GM18858 (cell line): ENCODE data around the gene COL13A1.

Experiments
- ATAC-seq: cut with Tn5 transposase; IDR thresholded peaks from one replicate; pipeline ENCODE4 v1.9.1; 2021; ENCODE audit not compliant: unreplicated experiment

COL13A1 gene

DNA sequence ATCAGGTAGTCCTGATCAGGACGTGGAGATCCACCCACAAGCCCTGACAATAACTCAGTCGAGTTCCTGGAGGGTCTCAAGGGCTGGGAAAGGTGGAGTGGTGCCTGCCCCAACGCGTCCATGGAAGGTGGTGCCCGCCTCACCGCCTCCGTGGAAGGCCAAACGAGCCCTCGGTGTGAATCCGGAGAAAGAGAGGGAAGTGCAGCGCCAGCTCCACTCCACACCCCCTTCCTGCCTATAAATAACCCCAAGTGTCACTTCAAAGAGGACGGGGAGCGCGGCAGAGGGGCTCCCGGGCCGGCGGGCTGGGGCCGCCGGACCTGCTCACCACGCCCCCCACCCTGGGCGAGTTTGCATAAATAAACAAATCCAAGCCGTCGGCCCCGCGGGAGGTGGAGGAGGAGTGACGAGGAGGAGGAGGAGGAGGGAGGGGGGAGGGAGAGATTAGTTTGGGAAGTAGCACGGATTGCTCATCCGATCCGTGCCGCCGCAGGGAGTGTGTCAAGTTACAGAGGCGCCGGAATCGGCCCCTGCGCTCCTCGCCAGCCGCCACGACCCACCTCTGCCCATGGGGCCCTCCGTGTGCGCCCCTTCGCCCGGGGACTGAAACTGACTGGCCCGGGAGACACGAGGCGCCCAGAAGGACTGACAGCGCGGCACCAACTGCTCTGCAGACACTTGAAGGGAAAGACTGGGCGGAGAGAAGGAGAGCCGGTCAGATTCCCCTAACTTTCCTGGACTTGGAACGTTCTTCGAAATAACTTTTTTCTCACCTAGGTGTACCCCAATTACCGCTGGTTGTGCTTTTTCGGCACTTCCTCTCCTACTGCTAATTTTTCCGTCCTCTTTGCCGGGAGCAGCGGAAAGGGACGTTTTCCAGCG, at the start of gene COL13A1:
COL13A1 (plus strand) TSS at position 473 of the 882 bp plus-strand sequence. CDS start 518 bp downstream, outside the sequence.
- ATAC-seq = no peak

DNA sequence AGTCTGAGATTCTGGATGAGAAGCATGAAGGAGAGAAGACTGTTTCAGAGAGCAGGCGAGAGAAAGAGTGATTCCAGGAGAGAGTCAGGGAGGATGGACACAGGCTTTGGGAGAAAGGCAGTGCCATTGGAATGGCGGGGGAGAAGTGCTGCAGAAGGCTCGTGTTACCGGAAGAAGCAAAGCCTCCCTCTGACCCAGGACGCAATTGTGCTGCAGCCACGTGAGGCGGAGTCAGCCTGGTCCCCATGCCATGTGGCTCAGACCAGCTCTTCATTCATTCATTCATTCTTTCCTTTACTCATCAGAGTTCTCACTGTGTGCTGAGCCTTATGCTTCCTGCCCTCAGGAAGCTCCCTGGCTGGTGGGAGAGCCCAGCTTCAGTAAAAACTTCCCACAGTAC, 49.2 kb upstream of the COL13A1 start:
- ATAC-seq = no peak

DNA sequence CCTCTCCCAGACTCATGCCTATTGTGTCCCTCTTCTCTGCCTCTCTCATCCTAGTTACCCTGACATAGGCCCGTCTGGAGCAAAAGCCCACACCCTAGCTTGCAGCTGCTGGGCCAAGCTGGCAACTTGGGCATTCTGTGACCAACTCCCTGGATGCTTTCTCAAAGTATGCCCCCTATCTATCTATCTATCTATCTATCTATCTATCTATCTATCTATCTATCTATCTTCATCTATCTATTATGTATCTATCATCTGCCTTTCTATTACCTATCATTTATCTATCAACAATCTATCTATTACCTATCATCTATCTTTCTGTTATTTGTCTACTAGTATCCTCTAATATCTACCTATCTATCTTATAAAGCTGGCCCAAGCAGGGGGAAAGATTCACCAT, 45.4 kb upstream of the COL13A1 start:
- no peak for ATAC-seq

DNA sequence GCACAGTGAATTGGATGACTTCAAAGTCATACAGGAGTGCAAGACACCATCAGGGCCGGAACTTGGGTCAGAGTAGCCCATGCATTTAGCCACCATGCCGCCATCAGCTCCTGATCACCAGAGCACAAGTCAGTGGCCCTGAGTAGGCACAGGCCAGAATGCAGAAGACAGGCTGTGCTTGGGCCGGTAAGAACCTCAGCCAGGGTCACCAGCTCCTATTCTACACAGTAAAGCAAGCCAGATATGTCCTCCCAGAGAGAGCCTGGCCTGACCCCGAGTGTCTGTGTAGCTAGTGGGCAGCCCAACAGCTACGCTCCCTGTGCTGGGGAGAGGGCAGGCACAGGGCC, 44.5 kb upstream of the COL13A1 start:
- ATAC-seq = no peak

DNA sequence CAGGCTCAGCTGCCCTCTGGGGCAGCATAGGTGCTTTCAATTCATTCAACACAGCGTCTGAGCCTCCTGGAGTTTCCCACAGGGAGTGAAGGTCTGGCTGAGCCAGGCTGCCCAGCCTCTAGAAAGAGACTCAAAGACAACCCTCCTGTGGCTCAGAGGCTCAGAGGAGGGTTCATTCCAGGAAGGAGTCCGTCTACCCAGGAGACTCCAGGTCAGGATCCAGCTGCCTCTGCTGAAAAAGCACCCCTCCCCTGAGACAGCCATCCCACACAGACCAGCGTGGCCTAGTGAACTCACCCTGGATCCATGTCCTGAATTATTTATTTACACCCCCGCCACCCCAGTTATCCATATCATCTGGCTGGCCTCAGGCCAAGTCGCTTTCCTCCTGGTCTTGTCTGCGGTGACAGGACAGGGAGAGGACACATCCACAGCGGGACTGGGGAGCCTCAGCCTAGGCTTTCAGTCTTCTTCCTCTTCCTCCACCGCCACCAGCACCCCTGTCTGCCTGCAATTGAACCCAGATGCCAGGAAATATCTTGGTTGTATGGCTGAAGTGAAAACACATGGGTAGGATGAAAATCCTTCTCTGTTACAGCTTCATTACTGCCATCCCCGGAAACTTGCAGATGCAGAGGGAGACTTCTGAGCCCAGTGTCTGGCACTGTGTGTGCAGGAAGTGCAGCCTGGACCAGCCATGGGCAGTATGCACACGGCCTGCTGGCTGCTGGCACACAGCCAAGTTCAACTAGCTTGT, 44.0 kb upstream of the COL13A1 start:
- no peak for ATAC-seq

DNA sequence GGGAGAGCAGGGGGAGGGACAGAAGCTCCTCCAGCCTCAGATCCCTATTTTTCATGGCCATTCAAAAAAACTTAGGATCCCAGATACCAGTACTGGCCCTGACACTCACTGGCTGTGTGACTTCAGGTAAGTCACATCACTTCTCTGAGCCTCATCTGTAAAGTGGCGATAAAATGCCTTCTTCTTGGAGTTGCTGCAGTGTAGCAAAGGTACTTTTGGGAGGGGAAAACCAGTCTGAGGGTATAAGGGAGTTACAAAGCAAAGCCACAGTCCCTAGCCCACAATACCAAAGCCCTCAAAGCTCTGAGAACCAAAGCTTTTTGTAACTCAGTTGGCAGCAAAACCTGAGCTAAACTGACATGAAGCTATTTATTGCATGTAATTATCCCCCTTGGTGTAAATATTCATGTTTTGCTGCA, 43.4 kb upstream of the COL13A1 start:
- ATAC-seq = no peak

DNA sequence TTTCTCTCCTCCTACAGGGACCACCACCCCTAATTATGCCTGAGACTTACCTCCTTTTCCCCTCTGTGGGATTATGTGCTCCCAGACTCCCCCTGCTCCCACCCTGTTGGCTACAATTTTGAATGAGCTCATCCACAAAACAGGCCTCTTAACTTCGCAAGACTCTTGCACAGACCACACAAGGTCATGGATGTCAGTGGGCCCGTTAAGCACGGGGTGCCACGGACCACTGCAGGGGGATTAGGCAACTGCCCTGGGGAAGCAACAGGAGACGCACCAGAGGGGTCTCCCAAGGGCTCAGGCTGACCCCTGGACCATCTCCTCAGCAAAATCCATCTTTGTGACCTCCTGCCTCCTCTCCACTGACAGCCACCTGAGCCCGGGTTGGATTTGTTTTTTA, 42.1 kb upstream of the COL13A1 start:
- no peak for ATAC-seq

DNA sequence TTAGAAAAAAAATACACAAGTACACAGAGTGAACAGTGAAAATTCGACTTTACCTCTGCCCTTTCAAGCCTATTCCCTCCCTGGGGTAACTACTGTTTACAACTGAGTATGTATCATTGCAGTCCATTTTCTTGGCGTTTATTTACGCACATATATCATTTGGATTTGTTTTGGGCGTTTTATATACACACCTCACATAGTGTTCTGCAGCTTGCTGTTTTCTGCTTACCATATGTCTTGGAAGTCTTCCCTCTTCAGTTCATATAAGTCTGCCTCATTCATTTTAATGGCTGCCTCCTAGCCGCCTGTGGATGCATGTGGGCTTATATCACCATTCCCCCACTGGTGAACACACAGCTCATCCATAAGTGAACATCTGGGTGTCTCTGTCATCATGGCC, 41.6 kb upstream of the COL13A1 start:
- ATAC-seq = no peak

DNA sequence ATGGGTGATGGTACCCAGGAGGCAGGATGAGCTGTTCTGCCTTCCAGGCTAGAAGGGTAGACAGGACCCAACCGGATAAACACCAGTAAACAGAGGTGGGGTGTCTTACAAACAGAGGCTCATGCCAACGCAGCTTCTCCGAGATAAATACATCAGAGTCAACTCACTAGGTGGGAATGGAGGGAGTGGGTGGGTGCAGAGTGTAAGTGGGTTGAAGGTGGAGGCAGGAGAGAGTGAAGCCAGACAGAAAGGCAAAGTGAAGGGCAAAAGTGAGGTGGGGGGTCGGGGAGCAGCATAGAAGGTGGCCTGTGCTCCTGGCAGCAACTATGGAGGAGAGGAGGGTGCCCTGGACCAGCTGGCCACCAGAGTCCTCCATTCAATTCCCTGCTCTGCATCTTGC, 40.4 kb upstream of the COL13A1 start:
- ATAC-seq = no peak

DNA sequence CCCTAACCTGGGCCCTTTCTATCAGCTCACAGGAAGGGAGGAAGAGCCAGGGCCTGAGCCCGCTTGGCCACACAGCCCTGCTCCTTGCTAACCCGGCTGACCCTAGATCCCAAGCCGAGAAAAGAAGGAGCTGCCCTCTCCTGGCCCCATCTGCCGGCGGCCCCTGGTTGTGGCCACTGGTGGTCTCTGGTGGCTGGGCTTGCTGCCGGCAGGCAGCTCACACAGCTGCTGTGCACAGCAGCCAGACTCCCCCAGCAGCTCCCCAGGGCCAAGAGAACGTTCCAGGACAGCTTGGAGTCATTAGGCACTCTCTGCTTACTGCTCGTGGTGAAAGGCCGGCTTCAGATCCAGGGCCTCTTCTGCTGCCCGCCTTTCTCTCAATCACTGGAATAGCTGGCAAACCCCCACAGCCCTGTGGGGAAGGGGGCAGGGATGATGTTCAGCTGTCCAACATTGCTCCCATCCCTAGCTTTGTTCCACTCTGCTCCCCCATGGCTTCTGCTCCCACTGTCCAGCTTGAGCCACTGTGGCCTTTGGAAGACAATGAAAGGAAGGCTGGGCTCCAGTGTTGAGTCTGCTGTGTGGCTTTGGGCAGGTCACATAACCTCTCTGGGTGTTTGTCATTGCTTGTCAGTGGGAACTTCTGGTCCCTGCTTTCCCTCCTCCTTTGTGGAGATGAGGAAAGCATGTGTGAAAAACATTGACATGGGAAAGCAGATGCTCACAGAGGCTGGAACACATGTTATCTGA, 35.4 kb upstream of the COL13A1 start:
- no peak for ATAC-seq

DNA sequence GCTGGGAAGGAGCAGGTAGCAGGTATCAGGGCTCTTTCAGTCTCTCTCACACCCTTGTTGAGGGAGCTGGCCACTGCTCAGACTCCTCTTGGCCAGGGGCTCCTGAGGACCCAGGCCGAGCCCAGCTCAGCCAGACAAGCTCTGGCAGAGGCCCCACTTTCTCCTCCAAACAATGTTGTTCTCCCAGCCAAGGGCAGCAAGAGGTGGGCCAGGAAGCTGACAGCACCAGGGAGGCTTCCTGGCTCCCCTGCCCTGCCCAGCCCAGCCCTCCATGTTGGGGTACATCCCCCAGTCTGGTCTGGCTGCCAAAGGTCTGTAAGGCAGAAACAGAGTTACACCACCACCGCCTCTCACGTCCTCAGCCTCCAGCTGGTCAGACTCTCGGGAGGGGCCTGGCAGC, 33.9 kb upstream of the COL13A1 start:
- no peak for ATAC-seq

DNA sequence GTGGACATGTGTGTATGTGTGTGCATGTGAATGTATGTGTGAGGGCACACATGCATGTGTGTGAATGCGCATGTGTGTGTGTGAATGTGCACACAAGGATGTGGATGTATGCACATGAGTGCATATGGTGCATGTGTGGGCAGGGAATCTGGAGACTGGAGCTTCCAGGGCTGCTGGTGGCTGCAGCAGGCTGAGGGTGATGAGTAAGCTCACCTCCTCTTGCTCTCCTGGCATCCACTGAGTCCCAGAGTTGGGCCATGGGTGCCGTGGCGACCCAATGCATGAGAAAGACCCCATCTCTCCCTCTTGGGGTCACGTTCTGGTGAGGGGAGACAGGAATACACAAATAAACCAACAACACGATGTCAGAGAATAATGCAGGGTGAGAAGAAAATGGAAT, 33.3 kb upstream of the COL13A1 start:
- ATAC-seq = no peak

DNA sequence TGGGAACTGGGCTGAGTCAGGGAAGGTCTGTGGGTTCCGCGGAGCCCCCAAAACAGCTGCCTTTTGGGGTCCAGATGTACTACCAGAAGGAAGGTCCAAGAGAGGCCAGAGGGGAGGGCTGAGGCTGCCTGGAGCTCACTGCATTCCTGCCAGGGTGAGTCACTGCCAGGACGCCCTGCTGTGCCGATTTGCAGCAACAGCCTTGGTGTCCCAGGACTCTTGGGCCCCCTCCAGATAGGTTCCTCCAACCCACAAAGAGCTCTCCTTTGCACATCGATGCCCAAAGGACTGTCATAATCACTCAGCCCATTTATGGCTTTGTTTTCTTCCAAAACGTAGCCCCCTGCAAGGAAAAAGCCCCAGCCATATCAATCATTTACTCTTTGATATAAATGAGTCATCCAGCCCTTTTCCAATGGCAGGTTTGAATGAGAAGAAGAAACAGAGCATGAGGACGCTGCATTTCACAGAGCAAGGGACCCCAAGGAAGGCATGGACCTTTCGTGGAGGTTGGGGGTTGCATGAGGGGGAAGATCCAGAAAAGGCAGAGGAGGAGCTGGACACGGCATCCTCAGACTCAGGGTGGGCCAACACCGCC, 32.2 kb upstream of the COL13A1 start:
- no peak for ATAC-seq

DNA sequence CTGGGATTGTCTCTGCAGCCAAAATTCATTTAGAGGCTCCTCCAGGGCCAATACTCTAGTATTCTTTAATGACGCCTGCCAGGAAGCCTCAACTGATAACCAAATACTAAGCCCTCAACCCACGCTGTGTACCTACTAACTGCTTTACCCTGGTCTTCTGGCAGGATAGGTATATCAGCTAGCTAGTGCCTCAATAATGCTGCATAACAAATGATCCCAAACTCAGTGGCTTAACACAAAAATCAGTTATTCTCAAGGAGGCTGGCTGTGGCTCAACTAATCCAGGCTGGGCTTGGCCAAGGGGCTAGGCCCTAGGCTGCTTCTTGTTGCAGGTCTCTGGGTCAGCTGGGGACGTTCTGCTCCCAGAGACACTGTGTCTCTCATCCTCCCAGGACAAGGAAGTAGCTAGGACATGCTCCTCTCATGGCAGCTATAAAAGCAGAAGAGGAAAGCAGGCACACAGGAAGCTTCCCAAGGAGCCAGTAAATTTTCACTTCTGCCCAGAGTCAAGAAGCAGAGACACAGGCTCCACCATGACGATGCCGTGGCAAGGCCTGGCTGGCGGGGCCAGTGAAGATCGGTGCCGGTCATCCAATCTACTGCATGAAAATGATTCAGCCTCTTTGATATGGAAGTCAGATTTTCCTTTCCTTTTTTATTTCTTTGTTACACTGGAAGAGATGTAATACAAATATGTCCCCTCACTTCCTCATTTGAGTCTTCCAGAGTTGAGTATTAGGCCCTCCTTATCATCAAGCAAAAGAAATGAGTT, 28.6 kb upstream of the COL13A1 start:
- ATAC-seq = no peak

DNA sequence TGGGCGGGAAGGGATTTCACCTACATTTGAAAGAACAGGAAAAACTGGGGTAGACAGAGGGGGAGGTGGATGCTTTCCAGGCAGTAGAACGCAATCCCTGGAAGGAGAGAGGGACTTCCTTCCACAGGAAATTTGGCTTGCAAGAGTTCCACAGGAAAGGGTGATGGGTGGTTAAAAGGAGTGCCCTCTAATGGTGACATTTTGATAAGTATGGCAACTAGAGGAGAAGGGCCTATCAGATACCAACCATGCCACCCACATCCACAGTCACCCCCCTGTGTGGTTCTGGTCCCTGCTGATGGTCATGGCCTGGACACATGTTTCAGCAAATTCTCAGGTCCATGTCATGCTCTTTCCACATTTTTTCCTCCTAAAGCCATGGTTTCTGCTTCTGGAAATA, 27.1 kb upstream of the COL13A1 start:
- ATAC-seq = no peak

DNA sequence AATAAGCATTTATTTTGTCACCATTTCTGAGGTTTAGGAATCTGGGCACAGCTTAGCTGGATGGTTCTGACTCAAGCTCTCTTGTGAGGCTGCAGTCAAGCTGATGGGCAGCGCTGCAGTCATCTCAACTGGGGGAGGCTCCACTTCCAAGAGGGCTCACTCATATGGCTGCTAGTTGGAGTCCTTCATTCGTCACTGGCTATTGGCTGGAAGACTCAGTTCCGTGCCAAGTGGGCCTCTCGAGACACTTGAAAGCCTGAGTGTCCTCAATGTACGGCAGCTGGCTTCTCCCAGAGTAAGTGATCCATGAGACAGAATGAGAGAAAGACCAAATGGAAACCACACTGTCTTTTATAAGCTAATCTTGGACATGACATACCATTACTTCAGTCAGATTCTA, 21.6 kb upstream of the COL13A1 start:
- no peak for ATAC-seq

DNA sequence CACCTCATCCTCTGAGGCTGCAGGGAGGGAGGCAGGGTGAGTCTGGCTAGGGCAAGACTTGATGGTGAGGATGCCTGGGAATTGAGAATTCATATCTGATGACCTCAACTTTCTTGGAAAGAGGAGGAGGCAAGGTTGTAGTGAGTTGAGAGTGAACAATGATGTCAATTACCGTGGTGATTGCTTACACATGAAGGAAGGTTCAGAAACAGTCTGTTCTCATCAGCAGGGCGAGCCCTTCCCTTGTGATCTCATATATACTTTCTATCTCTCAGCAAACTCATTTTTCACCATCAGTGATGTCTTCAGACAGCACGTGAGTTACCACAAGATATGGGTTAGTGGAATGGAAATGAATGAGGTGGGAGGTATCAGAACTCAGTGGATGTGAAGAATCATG, 20.1 kb upstream of the COL13A1 start:
- no peak for ATAC-seq

DNA sequence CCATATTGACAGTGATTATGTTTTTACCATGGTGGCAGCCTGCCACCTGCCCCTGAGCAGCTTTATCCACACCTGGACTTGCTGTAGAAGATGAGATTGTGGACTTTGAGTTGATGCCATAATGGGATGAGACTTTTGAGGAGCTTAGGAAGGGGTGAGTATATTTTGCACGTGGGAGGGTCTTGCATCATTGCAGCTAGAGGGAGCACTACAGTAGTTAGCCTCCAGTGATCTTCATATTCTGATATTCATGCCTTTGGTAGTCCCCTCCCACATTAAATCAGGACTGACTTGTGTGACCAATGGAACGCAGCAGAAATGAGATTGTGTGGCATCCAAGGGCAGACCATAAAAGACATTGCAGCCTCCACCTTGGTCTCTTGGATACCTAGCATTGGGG, 18.2 kb upstream of the COL13A1 start:
- no peak for ATAC-seq

DNA sequence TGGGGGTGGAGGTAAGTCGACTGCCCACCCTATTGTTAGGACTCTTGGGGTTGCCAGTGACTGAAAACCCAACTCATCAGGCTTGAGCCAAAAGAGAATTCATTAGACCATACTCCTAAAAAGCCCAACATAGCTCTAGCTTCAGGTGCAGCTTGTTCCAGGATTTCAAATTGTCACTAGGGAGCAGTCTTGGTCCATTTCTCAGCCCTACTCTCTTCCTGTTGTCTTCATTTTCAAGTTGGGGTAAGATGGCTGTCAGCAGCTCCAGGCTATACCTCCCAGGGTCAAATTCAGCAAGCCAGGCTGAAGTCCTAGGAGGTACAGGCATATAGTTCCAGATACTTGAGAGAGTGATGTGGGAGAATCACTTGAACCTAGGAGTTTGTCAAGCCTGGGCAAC, 14.9 kb upstream of the COL13A1 start:
- ATAC-seq = no peak

DNA sequence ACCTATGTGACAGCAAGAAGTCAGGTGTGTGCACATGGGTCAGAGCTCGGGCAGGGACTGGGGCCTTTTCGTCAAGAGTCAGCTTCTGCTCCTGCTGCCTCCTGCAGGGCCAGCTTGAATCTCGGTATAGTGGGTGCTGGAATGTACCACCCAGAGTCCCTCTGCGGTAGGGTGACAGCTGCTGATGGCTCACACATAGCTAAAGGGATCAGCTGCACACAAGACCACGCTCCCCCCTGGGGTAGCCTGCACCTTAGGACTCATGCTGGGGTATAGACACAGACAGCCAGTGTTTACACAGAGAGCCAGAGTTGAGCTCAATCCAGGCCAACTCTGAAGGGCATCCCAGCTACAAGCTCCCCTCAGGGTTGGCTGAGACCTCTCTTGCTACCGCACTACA, 14.0 kb upstream of the COL13A1 start:
- ATAC-seq = no peak

DNA sequence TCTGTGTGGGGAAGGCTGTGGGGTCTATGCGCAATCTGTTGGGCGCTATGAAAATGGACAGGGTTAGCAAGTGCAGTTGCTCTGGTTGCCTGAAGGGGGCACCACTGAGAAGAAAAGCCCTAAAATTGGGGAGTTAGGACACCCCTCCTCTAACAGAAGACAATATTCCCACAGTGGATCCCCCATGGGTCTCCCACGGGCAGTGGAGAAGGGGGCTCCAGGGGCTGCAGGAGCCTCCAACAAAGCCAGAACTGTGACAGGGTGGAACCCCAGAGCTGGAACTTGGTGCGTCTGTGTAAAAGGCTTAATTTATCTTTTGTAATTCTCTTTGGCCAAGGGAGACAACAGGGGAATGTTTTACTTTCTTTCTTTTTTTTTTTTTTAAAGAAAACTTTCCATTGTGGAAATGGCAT, 12.5 kb upstream of the COL13A1 start:
- ATAC-seq = no peak
